NCI-H2196 treated with DMSO at 0.1 percent for 48 hours (cell line): ENCODE data around the gene TUBA4A.

Source experiments
- DNase-seq: peaks from one replicate; lab custom pipeline; 2025; ENCODE audit not compliant: unreplicated experiment; lab: John Stamatoyannopoulos, UW

TUBA4A gene

GRCh38 chr2:219244789-219245147, 8.9 kb downstream of the TUBA4A start:
- no peak for DNase-seq

- no peak for DNase-seq
Observed at GRCh38 chr2:219243291-219243761, 10.4 kb downstream of the TUBA4A start.

GRCh38 chr2:219234331-219234730, 19.4 kb downstream of the TUBA4A start:
- DNase-seq: no peak

- DNase-seq: no peak
Observed at GRCh38 chr2:219230059-219230540, 23.6 kb downstream of the TUBA4A start.

- DNase-seq: peak; percentile 98
Observed at GRCh38 chr2:219229305-219230058, 24.2 kb downstream of the TUBA4A start, which contains the start of the genes ANKZF1 and ATG9A. ANKZF1 (plus strand) TSS chr2:219229806; CDS start chr2:219230258, 452 bp downstream. ATG9A (minus strand) TSS chr2:219229636; CDS start chr2:219228024, 1,612 bp downstream.

GRCh38 chr2:219228911-219229304, 24.8 kb downstream of the TUBA4A start:
- no peak for DNase-seq

- no peak for DNase-seq
Observed at GRCh38 chr2:219228041-219228910, 25.4 kb downstream of the TUBA4A start.

- no peak for DNase-seq
Observed at GRCh38 chr2:219225350-219225749, 28.4 kb downstream of the TUBA4A start.

GRCh38 chr2:219223831-219224610, 29.7 kb downstream of the TUBA4A start:
- DNase-seq: no peak

- no peak for DNase-seq
Observed at GRCh38 chr2:219221957-219222518, 31.7 kb downstream of the TUBA4A start.

GRCh38 chr2:219220652-219221402, 32.9 kb downstream of the TUBA4A start:
- no peak for DNase-seq

- no peak for DNase-seq
Observed at GRCh38 chr2:219219784-219220532, 33.8 kb downstream of the TUBA4A start.

- DNase-seq: peak; percentile 89
Observed at GRCh38 chr2:219218732-219219701, 34.7 kb downstream of the TUBA4A start, which contains the start of gene ABCB6. ABCB6 (minus strand) TSS chr2:219218958; CDS start chr2:219218673, 285 bp downstream.

GRCh38 chr2:219218217-219218731, 35.4 kb downstream of the TUBA4A start:
- DNase-seq: peak; percentile 77

GRCh38 chr2:219216535-219216915, 37.2 kb downstream of the TUBA4A start:
- no peak for DNase-seq

GRCh38 chr2:219215871-219216534, 37.7 kb downstream of the TUBA4A start:
- DNase-seq: no peak

GRCh38 chr2:219214786-219215185, 38.9 kb downstream of the TUBA4A start:
- DNase-seq: no peak
